HepG2 (cell line): ENCODE data around the gene SNAPC4. TPM values are rescaled to one million over a fixed set of nuclear protein-coding genes. Genes with fewer than 3 reads are reported as not detected.
A peak's percentile ranks its signal among the peaks of the same experiment; 100 is the strongest.

Experiments
- AGO2 ChIP-seq: fragments of 200-400 bp; formaldehyde crosslinking; optimal IDR thresholded peaks from 2 replicates; pipeline ENCODE3; 2017; ENCODE audit warnings: mild to moderate bottlenecking, low read depth, low read length, moderate library complexity
- EZH2 ChIP-seq: conservative IDR thresholded peaks from 2 replicates; pipeline ENCODE4 v1.6.1; 2012; ENCODE audit warnings: mild to moderate bottlenecking, low read depth, low read length, moderate library complexity
- FOXA1 ChIP-seq, 2 experiments: fragments of 450-650 bp in 1 of 2; sonication (generic) in 1 of 2; formaldehyde crosslinking in 1 of 2; IDR thresholded peaks; 2 replicates each; pipeline versions ENCODE4 v1.4.0 to v1.6.1; 2016 to 2020; ENCODE audit warnings: missing genetic modification reagents in 1 of 2
- PHF5A ChIP-seq: IDR thresholded peaks from one replicate; pipeline ENCODE4 v1.6.1; 2018; ENCODE audit warnings: low read depth, missing genetic modification reagents; ENCODE audit not compliant: unreplicated experiment
- SALL1 ChIP-seq: sonication (generic); formaldehyde crosslinking; IDR thresholded peaks from 2 replicates; pipeline ENCODE4 v1.8.0; 2022; ENCODE audit warnings: mild to moderate bottlenecking, missing genetic modification reagents
- SAP130 ChIP-seq: IDR thresholded peaks from 2 replicates; pipeline ENCODE4 v1.6.1; 2016; ENCODE audit warnings: low read depth
- SPEN ChIP-seq: sonication (generic); formaldehyde crosslinking; IDR thresholded peaks from 2 replicates; pipeline ENCODE4 v1.5.1; 2020; ENCODE audit warnings: low read depth, mild to moderate bottlenecking, missing genetic modification reagents
- ZMYM3 ChIP-seq: sonication (generic); formaldehyde crosslinking; IDR thresholded peaks from 2 replicates; pipeline ENCODE4 v1.5.1; 2020; ENCODE audit warnings: mild to moderate bottlenecking, missing genetic modification reagents
- ZNF652 ChIP-seq: IDR thresholded peaks from 2 replicates; pipeline ENCODE4 v1.6.1; 2016; ENCODE audit warnings: low read depth, borderline replicate concordance
- polyA plus RNA-seq, 8 experiments: library from polyadenylated mRNA; depleted of rRNA in 3 of 8; stranded (reverse) in 7 of 8; unstranded in 1 of 8; fragments of >200 nt; fragmentation: Illumina TruSeq in 4 of 8; extraction: Trizol in 4 of 8; gene quantifications; 2 replicates each; pipeline versions ENCODE4 v1.2.1 to v1.2.3, GENCODE V29; 2011 to 2016; ENCODE audit warnings: low read depth in 4 of 8, missing spikeins in 1 of 8, mixed read lengths in 1 of 8; ENCODE audit not compliant: insufficient read depth in 1 of 8
- total RNA-seq, 5 experiments: library from RNA; depleted of rRNA; stranded (reverse); fragments of >200 nt; fragmentation: Illumina TruSeq; extraction: Trizol; gene quantifications; 2 replicates each; pipeline ENCODE4 v1.2.3, GENCODE V29; 2016; ENCODE audit warnings: low read depth in 1 of 5
- TF ChIP-seq, protein P1 (sequence below): IDR thresholded peaks from 2 replicates; pipeline ENCODE4 v1.6.1; 2016; ENCODE audit warnings: mild to moderate bottlenecking
- TF ChIP-seq, protein P2 (sequence below): sonication (generic); formaldehyde crosslinking; IDR thresholded peaks from 2 replicates; pipeline ENCODE4 v1.5.0; 2020; ENCODE audit warnings: missing genetic modification reagents
- TF ChIP-seq, protein P3 (sequence below): IDR thresholded peaks from 2 replicates; pipeline ENCODE4 v1.6.1; 2016
- TF ChIP-seq, protein P4 (sequence below): sonication (generic); formaldehyde crosslinking; IDR thresholded peaks from 2 replicates; pipeline ENCODE4 v1.4.0; 2020; ENCODE audit warnings: missing genetic modification reagents
- TF ChIP-seq, protein P5 (sequence below): IDR thresholded peaks from 2 replicates; pipeline ENCODE4 v1.6.1; 2012; ENCODE audit warnings: inconsistent platforms
- TF ChIP-seq, protein P6 (sequence below): sonication (generic); formaldehyde crosslinking; IDR thresholded peaks from 2 replicates; pipeline ENCODE4 v1.4.0; 2020; ENCODE audit warnings: missing genetic modification reagents
- TF ChIP-seq, protein P7 (sequence below): sonication (generic); formaldehyde crosslinking; IDR thresholded peaks from 2 replicates; pipeline ENCODE4 v1.5.0; 2020; ENCODE audit warnings: missing genetic modification reagents

Gene SNAPC4
- total and polyA plus RNA-seq, 2 of the 13 experiments (the other 11 are each of a cell fraction or from before 2014, with no cell fraction given), result 2.0 to 6.0 TPM

DNA sequence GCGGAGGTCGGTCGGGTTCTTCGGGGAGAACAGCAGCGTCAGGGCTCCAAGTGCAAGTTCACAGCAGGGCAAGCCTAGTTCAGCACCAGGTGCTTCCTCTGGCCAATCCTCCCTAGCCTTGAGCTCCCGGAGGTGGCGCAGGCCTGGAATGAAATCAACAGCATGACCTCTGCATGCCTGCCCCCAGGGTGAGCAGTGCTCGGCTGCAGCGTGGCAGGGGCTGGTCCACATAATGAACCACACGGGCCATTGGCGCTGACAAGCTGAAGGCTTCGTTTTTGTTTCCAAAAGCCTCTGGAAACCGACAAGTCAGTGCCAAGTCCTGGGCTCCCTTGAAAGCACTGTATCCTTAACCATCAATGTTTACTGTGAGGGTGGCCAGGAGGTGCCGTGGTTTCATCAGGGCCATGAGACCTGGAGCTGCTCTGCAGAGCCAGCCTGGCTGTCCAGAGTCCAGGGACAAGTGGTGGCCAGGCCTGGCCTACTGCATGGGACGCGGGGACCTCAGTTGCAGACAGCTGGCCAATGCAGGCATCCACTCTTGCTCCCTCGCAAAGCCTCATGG, 41.8 kb upstream of the SNAPC4 start (continued):
- TF ChIP-seq, protein P1, sequence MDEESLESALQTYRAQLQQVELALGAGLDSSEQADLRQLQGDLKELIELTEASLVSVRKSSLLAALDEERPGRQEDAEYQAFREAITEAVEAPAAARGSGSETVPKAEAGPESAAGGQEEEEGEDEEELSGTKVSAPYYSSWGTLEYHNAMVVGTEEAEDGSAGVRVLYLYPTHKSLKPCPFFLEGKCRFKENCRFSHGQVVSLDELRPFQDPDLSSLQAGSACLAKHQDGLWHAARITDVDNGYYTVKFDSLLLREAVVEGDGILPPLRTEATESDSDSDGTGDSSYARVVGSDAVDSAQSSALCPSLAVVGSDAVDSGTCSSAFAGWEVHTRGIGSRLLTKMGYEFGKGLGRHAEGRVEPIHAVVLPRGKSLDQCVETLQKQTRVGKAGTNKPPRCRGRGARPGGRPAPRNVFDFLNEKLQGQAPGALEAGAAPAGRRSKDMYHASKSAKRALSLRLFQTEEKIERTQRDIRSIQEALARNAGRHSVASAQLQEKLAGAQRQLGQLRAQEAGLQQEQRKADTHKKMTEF (CRISPR knock-in tag), result peak; percentile 26; the same call in 1 of the 2 replicates
- TF ChIP-seq ZMYM3 (CRISPR knock-in tag) (0 out of 2 replicates have a peak, but pooled peaks have one; percentile 16), FOXA1 (IDR thresholded peaks at IDR 0.05) (no peak), FOXA1 (CRISPR knock-in tag; IDR thresholded peaks at IDR 0.05) (peak; percentile 24; the same call in 1 of the 2 replicates), EZH2 (no peak), ZNF652 (CRISPR knock-in tag) (no peak), SAP130 (CRISPR knock-in tag) (peak; percentile 70), SALL1 (CRISPR knock-in tag) (peak; percentile 72; the same call in 1 of the 2 replicates), SPEN (CRISPR knock-in tag) (peak; percentile 67; the same call in 1 of the 2 replicates), AGO2 (peak; percentile 43), PHF5A (CRISPR knock-in tag) (peak; percentile 18)
- TF ChIP-seq, protein P2, sequence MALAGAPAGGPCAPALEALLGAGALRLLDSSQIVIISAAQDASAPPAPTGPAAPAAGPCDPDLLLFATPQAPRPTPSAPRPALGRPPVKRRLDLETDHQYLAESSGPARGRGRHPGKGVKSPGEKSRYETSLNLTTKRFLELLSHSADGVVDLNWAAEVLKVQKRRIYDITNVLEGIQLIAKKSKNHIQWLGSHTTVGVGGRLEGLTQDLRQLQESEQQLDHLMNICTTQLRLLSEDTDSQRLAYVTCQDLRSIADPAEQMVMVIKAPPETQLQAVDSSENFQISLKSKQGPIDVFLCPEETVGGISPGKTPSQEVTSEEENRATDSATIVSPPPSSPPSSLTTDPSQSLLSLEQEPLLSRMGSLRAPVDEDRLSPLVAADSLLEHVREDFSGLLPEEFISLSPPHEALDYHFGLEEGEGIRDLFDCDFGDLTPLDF (CRISPR knock-in tag), result no peak
- TF ChIP-seq, protein P3, sequence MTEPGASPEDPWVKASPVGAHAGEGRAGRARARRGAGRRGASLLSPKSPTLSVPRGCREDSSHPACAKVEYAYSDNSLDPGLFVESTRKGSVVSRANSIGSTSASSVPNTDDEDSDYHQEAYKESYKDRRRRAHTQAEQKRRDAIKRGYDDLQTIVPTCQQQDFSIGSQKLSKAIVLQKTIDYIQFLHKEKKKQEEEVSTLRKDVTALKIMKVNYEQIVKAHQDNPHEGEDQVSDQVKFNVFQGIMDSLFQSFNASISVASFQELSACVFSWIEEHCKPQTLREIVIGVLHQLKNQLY, result peak; percentile 51; the same call in 1 of the 2 replicates
- TF ChIP-seq, protein P4, sequence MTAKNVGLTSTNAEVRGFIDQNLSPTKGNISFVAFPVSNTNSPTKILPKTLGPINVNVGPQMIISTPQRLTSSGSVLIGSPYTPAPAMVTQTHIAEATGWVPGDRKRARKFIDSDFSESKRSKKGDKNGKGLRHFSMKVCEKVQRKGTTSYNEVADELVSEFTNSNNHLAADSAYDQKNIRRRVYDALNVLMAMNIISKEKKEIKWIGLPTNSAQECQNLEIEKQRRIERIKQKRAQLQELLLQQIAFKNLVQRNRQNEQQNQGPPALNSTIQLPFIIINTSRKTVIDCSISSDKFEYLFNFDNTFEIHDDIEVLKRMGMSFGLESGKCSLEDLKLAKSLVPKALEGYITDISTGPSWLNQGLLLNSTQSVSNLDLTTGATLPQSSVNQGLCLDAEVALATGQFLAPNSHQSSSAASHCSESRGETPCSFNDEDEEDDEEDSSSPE (CRISPR knock-in tag), result no peak
- TF ChIP-seq, protein P5, sequence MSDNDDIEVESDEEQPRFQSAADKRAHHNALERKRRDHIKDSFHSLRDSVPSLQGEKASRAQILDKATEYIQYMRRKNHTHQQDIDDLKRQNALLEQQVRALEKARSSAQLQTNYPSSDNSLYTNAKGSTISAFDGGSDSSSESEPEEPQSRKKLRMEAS, result 0 out of 2 replicates have a peak, but pooled peaks have one; percentile 49
- TF ChIP-seq, protein P6, sequence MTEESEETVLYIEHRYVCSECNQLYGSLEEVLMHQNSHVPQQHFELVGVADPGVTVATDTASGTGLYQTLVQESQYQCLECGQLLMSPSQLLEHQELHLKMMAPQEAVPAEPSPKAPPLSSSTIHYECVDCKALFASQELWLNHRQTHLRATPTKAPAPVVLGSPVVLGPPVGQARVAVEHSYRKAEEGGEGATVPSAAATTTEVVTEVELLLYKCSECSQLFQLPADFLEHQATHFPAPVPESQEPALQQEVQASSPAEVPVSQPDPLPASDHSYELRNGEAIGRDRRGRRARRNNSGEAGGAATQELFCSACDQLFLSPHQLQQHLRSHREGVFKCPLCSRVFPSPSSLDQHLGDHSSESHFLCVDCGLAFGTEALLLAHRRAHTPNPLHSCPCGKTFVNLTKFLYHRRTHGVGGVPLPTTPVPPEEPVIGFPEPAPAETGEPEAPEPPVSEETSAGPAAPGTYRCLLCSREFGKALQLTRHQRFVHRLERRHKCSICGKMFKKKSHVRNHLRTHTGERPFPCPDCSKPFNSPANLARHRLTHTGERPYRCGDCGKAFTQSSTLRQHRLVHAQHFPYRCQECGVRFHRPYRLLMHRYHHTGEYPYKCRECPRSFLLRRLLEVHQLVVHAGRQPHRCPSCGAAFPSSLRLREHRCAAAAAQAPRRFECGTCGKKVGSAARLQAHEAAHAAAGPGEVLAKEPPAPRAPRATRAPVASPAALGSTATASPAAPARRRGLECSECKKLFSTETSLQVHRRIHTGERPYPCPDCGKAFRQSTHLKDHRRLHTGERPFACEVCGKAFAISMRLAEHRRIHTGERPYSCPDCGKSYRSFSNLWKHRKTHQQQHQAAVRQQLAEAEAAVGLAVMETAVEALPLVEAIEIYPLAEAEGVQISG, result peak; percentile 80; the same call in 1 of the 2 replicates
- TF ChIP-seq, protein P7, sequence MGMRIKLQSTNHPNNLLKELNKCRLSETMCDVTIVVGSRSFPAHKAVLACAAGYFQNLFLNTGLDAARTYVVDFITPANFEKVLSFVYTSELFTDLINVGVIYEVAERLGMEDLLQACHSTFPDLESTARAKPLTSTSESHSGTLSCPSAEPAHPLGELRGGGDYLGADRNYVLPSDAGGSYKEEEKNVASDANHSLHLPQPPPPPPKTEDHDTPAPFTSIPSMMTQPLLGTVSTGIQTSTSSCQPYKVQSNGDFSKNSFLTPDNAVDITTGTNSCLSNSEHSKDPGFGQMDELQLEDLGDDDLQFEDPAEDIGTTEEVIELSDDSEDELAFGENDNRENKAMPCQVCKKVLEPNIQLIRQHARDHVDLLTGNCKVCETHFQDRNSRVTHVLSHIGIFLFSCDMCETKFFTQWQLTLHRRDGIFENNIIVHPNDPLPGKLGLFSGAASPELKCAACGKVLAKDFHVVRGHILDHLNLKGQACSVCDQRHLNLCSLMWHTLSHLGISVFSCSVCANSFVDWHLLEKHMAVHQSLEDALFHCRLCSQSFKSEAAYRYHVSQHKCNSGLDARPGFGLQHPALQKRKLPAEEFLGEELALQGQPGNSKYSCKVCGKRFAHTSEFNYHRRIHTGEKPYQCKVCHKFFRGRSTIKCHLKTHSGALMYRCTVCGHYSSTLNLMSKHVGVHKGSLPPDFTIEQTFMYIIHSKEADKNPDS (CRISPR knock-in tag), result no peak
